ENCODE measurements around the gene MAGI2.

MAGI2 gene

GRCh38 chr7:78111386-78111785, 1342.1 kb downstream of the MAGI2 start:
- DNase-seq, result no peak

- DNase-seq, result no peak
Measured at GRCh38 chr7:78103475-78103874, 1350.0 kb downstream of the MAGI2 start.

GRCh38 chr7:78101076-78101475, 1352.4 kb downstream of the MAGI2 start:
- DNase-seq, result no peak

- DNase-seq, result no peak
Measured at GRCh38 chr7:78099715-78100394, 1353.6 kb downstream of the MAGI2 start.

GRCh38 chr7:78095549-78095948, 1357.9 kb downstream of the MAGI2 start:
- no peak for DNase-seq

GRCh38 chr7:78092331-78092730, 1361.1 kb downstream of the MAGI2 start:
- no peak for DNase-seq

GRCh38 chr7:78090616-78091015, 1362.9 kb downstream of the MAGI2 start:
- no peak for DNase-seq

- DNase-seq, result no peak
Measured at GRCh38 chr7:78083476-78084120, 1369.9 kb downstream of the MAGI2 start.

- DNase-seq, result no peak
Measured at GRCh38 chr7:78082556-78082955, 1370.9 kb downstream of the MAGI2 start.

- DNase-seq, result no peak
Measured at GRCh38 chr7:78081888-78082287, 1371.6 kb downstream of the MAGI2 start.

- no peak for DNase-seq
Measured at GRCh38 chr7:78081344-78081743, 1372.1 kb downstream of the MAGI2 start.

GRCh38 chr7:78080811-78081210, 1372.7 kb downstream of the MAGI2 start:
- DNase-seq, result no peak

- DNase-seq, result no peak
Measured at GRCh38 chr7:78080241-78080640, 1373.2 kb downstream of the MAGI2 start.

GRCh38 chr7:78074713-78075112, 1378.8 kb downstream of the MAGI2 start:
- no peak for DNase-seq

GRCh38 chr7:78073609-78074382, 1379.7 kb downstream of the MAGI2 start:
- DNase-seq, result no peak

- no peak for DNase-seq
Measured at GRCh38 chr7:78072201-78072590, 1381.3 kb downstream of the MAGI2 start.

- DNase-seq, result no peak
Measured at GRCh38 chr7:78071491-78072200, 1381.8 kb downstream of the MAGI2 start.

GRCh38 chr7:78066599-78066998, 1386.9 kb downstream of the MAGI2 start:
- no peak for DNase-seq

GRCh38 chr7:78063758-78064157, 1389.7 kb downstream of the MAGI2 start:
- no peak for DNase-seq

GRCh38 chr7:78062214-78062613, 1391.3 kb downstream of the MAGI2 start:
- DNase-seq, result no peak

GRCh38 chr7:78057571-78057970, 1395.9 kb downstream of the MAGI2 start:
- DNase-seq, result no peak

- DNase-seq, result no peak
Measured at GRCh38 chr7:78055599-78055998, 1397.9 kb downstream of the MAGI2 start.

- no peak for DNase-seq
Measured at GRCh38 chr7:78055001-78055573, 1398.4 kb downstream of the MAGI2 start.

Measured in activated CD4-positive, alpha-beta T cell treated with anti-CD3 and anti-CD28 coated beads, Interleukin-2, Interleukin-6, amounts not matched to agents 100 ng/mL and 50 ng/mL, durations not matched to agents 16 hours and 8 hours (primary cell).